HCT116 (cell line): ENCODE data around the gene CST8. TPM values are rescaled to one million over a fixed set of nuclear protein-coding genes. Genes with fewer than 3 reads are reported as not detected.

Experiments used
- ATAC-seq: fragments of 200-7000 bp; cut with Tn5 transposase; 2 replicates; pipeline ENCODE4 v1.9.1; 2020; ENCODE audit warnings: mild to moderate bottlenecking, moderate library complexity
- BruUV-seq: library from RNA; stranded (reverse); fragments of 400-500 nt; replicated peaks from 2 replicates; lab custom pipeline; 2021; lab: Mats Ljungman, UMichigan
- CTCF ChIA-PET: fragments of 300-600 bp; sonication (Branson Sonifier 250); formaldehyde crosslinking; loops from one replicate; lab custom pipeline; 2021; ENCODE audit warnings: antibody characterized with exemption; lab: Charles Lee
- POLR2A ChIA-PET: fragments of 300-600, 350-600 bp; sonication (Branson Sonifier 250); formaldehyde crosslinking; loops from one replicate; lab custom pipeline; 2021; ENCODE audit warnings: antibody characterized with exemption; lab: Charles Lee
- RAD21 ChIA-PET, 2 experiments: fragments of 300-600 bp; sonication (Branson Sonifier 250); formaldehyde crosslinking; loops; one replicate each; lab custom pipeline; 2023; ENCODE audit warnings: low total read pairs in 2 of 2; ENCODE audit not compliant: uncharacterized antibody in 2 of 2, unreplicated experiment in 2 of 2, low non-redundant PET in 1 of 2; lab: Charles Lee
- DNase-seq: peaks from one replicate; pipeline ENCODE4 v3.0.0-alpha.2; 2010; ENCODE audit warnings: low read depth, low spot score
- H2AFZ ChIP-seq: fragments of 200-600 bp; shearing (Covaris generic), sonication (generic); 2 replicates; pipeline ENCODE4 v1.6.1; 2017; ENCODE audit warnings: low read depth, mixed run types, mixed read lengths, antibody characterized with exemption, low read length; ENCODE audit not compliant: poor library complexity, severe bottlenecking
- H3K27ac ChIP-seq: 2 replicates; pipeline ENCODE4 v1.5.1; 2012; ENCODE audit warnings: low read depth, low read length
- H3K27me3 ChIP-seq: fragments of 200-600 bp; sonication (generic); 2 replicates; pipeline ENCODE4 v1.6.1; 2016; ENCODE audit warnings: mixed run types, low read length, mixed read lengths; ENCODE audit not compliant: insufficient read depth
- H3K36me3 ChIP-seq, 2 experiments: fragments of 200-500 bp in 1 of 2; fragments of 200-600 bp in 1 of 2; sonication (Bioruptor generic) in 1 of 2; sonication (generic) in 1 of 2; 2 replicates each; pipeline versions ENCODE4 v1.5.1 to v1.6.1; 2014 to 2016; ENCODE audit warnings: low read length in 2 of 2, inconsistent platforms in 1 of 2, mixed read lengths in 1 of 2, mixed run types in 1 of 2; ENCODE audit not compliant: insufficient read depth in 2 of 2, control insufficient read depth in 1 of 2
- H3K4me1 ChIP-seq, 2 experiments: fragments of 200-600 bp in 1 of 2; sonication (generic) in 1 of 2; 2 replicates each; pipeline versions ENCODE4 v1.5.1 to v1.6.1; 2012 to 2017; ENCODE audit warnings: low read length in 2 of 2, inconsistent platforms in 1 of 2, mild to moderate bottlenecking in 1 of 2, mixed read lengths in 1 of 2, mixed run types in 1 of 2, moderate library complexity in 1 of 2; ENCODE audit not compliant: insufficient read depth in 2 of 2, control insufficient read depth in 1 of 2
- H3K4me2 ChIP-seq: fragments of 200-600 bp; sonication (generic); 2 replicates; pipeline ENCODE4 v1.6.1; 2017; ENCODE audit warnings: mixed run types, low read length, mixed read lengths
- H3K4me3 ChIP-seq, 2 experiments: fragments of 200-600 bp in 1 of 2; sonication (generic) in 1 of 2; replicated peaks in 1 of 2; 2 replicates each; pipeline ENCODE4 v1.5.1; 2011 to 2016; ENCODE audit warnings: low read length in 2 of 2, control low read depth in 1 of 2, low read depth in 1 of 2, mild to moderate bottlenecking in 1 of 2, mixed read lengths in 1 of 2, mixed run types in 1 of 2
- H3K79me2 ChIP-seq: fragments of 200-600 bp; sonication (generic); 2 replicates; pipeline ENCODE4 v1.6.1; 2017; ENCODE audit warnings: mild to moderate bottlenecking, mixed run types, low read length, moderate library complexity, mixed read lengths; ENCODE audit not compliant: insufficient read depth
- H3K9ac ChIP-seq: fragments of 200-600 bp; sonication (generic); 2 replicates; pipeline ENCODE4 v1.6.1; 2016; ENCODE audit warnings: low read length, mixed read lengths
- H3K9me2 ChIP-seq: fragments of 200-600 bp; sonication (generic), shearing (Covaris generic); 2 replicates; pipeline ENCODE4 v1.6.1; 2017; ENCODE audit warnings: mixed run types, mild to moderate bottlenecking, moderate library complexity; ENCODE audit not compliant: insufficient read depth
- H3K9me3 ChIP-seq, 2 experiments: fragments of 200-500 bp in 1 of 2; fragments of 200-600 bp in 1 of 2; sonication (Bioruptor generic) in 1 of 2; sonication (generic) in 1 of 2; 2 replicates each; pipeline ENCODE4 v1.6.1; 2014 to 2017; ENCODE audit warnings: low read length in 2 of 2, mixed read lengths in 2 of 2, inconsistent platforms in 1 of 2, low read depth in 1 of 2, mild to moderate bottlenecking in 1 of 2, mixed run types in 1 of 2, moderate library complexity in 1 of 2; ENCODE audit not compliant: control insufficient read depth in 1 of 2, insufficient read depth in 1 of 2
- H4K20me1 ChIP-seq: fragments of 200-600 bp; sonication (generic), shearing (Covaris generic); 2 replicates; pipeline ENCODE4 v1.6.1; 2017; ENCODE audit warnings: mixed run types, mild to moderate bottlenecking, moderate library complexity; ENCODE audit not compliant: insufficient read depth
- ATF3 ChIP-seq: IDR thresholded peaks from 2 replicates; pipeline ENCODE4 v1.6.1; 2012
- CBX3 ChIP-seq: IDR thresholded peaks from 2 replicates; pipeline ENCODE4 v1.6.1; 2012; ENCODE audit warnings: low read depth
- CEBPB ChIP-seq: IDR thresholded peaks from 2 replicates; pipeline ENCODE4 v1.6.1; 2012; ENCODE audit warnings: low read depth
- EGR1 ChIP-seq: IDR thresholded peaks from 2 replicates; pipeline ENCODE4 v1.6.1; 2012; ENCODE audit warnings: low read depth
- EZH2 ChIP-seq: fragments of 200-600 bp; sonication (generic); IDR thresholded peaks from 2 replicates; pipeline ENCODE4 v1.6.1; 2017; ENCODE audit warnings: antibody characterized with exemption, mixed run types
- EZH2phosphoT487 ChIP-seq: fragments of 200-600 bp; IDR thresholded peaks from 2 replicates; pipeline ENCODE4 v1.6.1; 2018; ENCODE audit warnings: antibody characterized with exemption, borderline replicate concordance
- FOSL1 ChIP-seq: IDR thresholded peaks from 2 replicates; pipeline ENCODE4 v1.6.1; 2012; ENCODE audit warnings: low read depth
- JUND ChIP-seq: IDR thresholded peaks from 2 replicates; pipeline ENCODE4 v1.6.1; 2012
- POLR2A ChIP-seq: IDR thresholded peaks from 2 replicates; pipeline ENCODE4 v1.7.0; 2011; ENCODE audit warnings: borderline replicate concordance; ENCODE audit not compliant: insufficient read depth, insufficient read length; ENCODE audit errors: extremely low read depth
- POLR2AphosphoS5 ChIP-seq: IDR thresholded peaks from 2 replicates; pipeline ENCODE4 v1.6.1; 2011; ENCODE audit warnings: mild to moderate bottlenecking, low read depth, low read length, moderate library complexity
- SIN3A ChIP-seq: IDR thresholded peaks from 2 replicates; pipeline ENCODE4 v1.6.1; 2012; ENCODE audit warnings: low read depth
- SP1 ChIP-seq: IDR thresholded peaks from 2 replicates; pipeline ENCODE4 v1.6.1; 2012; ENCODE audit warnings: low read depth
- YY1 ChIP-seq: IDR thresholded peaks from 2 replicates; pipeline ENCODE4 v1.6.1; 2011; ENCODE audit warnings: low read length, low read depth, moderate library complexity, mild to moderate bottlenecking; ENCODE audit not compliant: insufficient replicate concordance; ENCODE audit errors: extremely low read depth
- ZBTB33 ChIP-seq: IDR thresholded peaks from 2 replicates; pipeline ENCODE4 v1.6.1; 2011; ENCODE audit warnings: mild to moderate bottlenecking, low read length, moderate library complexity; ENCODE audit not compliant: insufficient replicate concordance; ENCODE audit errors: extremely low read depth
- ZFX ChIP-seq: fragments of 450-650 bp; IDR thresholded peaks from 2 replicates; pipeline ENCODE4 v1.6.1; 2017
- ZNF274 ChIP-seq: fragments of 200-500 bp; sonication (Bioruptor generic); IDR thresholded peaks from 2 replicates; pipeline ENCODE4 v1.6.1; 2014; ENCODE audit warnings: mild to moderate bottlenecking, low read depth, low read length, inconsistent platforms
- intact Hi-C: fragments of 100-400 bp; cut with micrococcal nuclease; formaldehyde crosslinking; loops from 2 replicates; pipeline ENCODE4 v1.10.0; 2022
- total RNA-seq: library from RNA; stranded (reverse); gene quantifications from one replicate; pipeline ENCODE4 v1.2.1, GENCODE V29; 2021; ENCODE audit not compliant: unreplicated experiment
- TF ChIP-seq, protein P1 (sequence below): IDR thresholded peaks from 2 replicates; pipeline ENCODE4 v1.6.1; 2012

Gene CST8
- total RNA-seq, 1 experiment from 2014 or later: not detected

DNA sequence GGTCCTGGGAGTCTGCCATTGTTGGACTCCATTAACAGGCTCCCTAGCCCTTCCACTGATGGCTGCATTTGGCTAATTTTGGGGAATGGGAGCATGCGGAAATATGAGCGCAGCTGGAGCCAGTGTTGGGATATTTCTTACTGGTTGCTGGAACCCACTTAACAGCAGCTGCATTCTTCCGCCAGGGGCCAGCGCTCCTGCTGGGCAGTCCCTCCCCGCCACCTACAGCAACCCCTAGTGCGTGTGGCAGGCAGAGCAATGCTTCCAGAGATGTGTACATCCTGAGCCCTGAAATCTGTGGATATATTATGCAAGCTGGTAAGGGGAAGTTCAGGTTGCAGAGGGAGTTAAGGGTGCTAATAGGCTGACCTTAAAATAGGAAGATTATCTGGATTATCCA, 16.4 kb downstream of the CST8 start (continued):
- no peak for TF ChIP-seq ZBTB33

DNA sequence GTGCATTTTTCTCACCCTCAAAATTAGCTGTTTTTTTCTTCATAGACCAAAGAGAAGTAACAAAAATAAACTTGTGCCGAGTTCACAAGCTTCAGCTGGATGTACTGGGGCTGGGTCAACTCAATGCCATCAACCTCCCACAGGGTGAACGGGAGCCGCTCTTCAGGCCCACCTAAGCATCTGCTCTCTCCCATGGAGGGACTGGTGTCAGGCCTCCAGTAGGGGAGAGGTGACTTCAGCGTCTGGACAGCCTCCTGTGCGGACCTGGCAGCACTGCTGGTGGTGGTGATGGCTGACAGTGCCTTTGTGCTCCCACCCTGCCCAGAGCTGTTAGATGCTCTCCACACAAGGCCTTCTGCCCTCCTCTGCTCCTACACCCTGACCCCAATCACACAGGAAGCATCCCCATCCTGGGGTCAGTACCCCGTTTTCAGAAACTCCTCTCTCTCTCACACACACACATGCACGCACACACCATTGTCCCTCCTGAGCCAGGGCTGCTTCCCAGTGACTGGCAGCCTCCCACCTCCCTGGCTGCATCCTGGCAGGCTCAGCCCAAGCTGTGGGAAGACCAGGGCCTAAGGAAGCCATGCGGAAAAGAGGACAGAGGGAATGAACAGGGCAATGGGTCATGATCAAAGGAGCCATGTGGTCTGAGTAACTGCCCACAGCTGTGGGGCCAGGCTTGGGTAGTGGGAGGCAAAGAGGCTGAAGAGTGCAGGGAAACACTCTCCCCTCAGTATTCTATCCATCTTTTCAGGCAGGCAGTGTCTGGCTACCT, 17.7 kb downstream of the CST8 start:
- H3K9me2 ChIP-seq: no peaks in the 10 kb centered on the region
- H2AFZ ChIP-seq: no peak overlapping the region
- no peak overlapping the region for H3K27ac ChIP-seq
- no peak overlapping the region for H3K4me2 ChIP-seq
- DNase-seq (no peak), ATAC-seq (no peak)
- ChIA-PET RAD21 (no interaction called here), POLR2A (no interaction called here), CTCF (no interaction called here)
- TF ChIP-seq, protein P1, sequence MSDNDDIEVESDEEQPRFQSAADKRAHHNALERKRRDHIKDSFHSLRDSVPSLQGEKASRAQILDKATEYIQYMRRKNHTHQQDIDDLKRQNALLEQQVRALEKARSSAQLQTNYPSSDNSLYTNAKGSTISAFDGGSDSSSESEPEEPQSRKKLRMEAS: no peak
- TF ChIP-seq POLR2A (no peak), ATF3 (no peak), SP1 (no peak), EZH2phosphoT487 (no peak), EGR1 (no peak), ZFX (no peak), JUND (no peak), FOSL1 (no peak), YY1 (no peak), SIN3A (no peak), POLR2AphosphoS5 (no peak), ZBTB33 (no peak), EZH2 (no peak), ZNF274 (no peak), CBX3 (no peak), CEBPB (no peak)
- H3K27me3 ChIP-seq: peaks cover 9% of the 10 kb centered on the region; the same call in 1 of the 2 replicates
- H3K9me3 ChIP-seq: no peaks in the 10 kb centered on the region
- H3K4me3 ChIP-seq: no peak overlapping the region
- intact Hi-C loops: no loop called here
- H3K4me1 ChIP-seq: no peaks in the 10 kb centered on the region
- no peaks in the 10 kb centered on the region for H4K20me1 ChIP-seq
- H3K9ac ChIP-seq: no peak overlapping the region
- no TSS peak for BruUV-seq
- no peaks in the 10 kb centered on the region for H3K36me3 ChIP-seq
- no peaks in the 10 kb centered on the region for H3K79me2 ChIP-seq
